HepG2 (cell line): Measurements from ENCODE around the gene SP5. TPM values are rescaled to one million over a fixed set of nuclear protein-coding genes. Genes with fewer than 3 reads are reported as not detected.

Experiments
- DMTF1 ChIP-seq: sonication (generic); formaldehyde crosslinking; IDR thresholded peaks from 2 replicates; pipeline ENCODE4 v1.4.0; 2020; ENCODE audit warnings: mild to moderate bottlenecking, missing genetic modification reagents
- GFI1 ChIP-seq: sonication (generic); formaldehyde crosslinking; IDR thresholded peaks from 2 replicates; pipeline ENCODE4 v1.5.0; 2020; ENCODE audit warnings: missing genetic modification reagents, mild to moderate bottlenecking, borderline replicate concordance
- MIER2 ChIP-seq: IDR thresholded peaks from 2 replicates; pipeline ENCODE4 v1.6.1; 2016; ENCODE audit warnings: missing biosample characterization, missing genetic modification reagents
- NCOA5 ChIP-seq: sonication (generic); formaldehyde crosslinking; IDR thresholded peaks from 2 replicates; pipeline ENCODE4 v1.4.0; 2020; ENCODE audit warnings: missing genetic modification reagents
- NFIC ChIP-seq: IDR thresholded peaks from 2 replicates; pipeline ENCODE4 v1.6.1; 2012; ENCODE audit warnings: mild to moderate bottlenecking, low read length, inconsistent platforms
- REL ChIP-seq: sonication (generic); formaldehyde crosslinking; conservative IDR thresholded peaks from 2 replicates; pipeline ENCODE4 v1.8.0; 2022; ENCODE audit warnings: mild to moderate bottlenecking, missing genetic modification reagents, moderate library complexity
- SETDB1 ChIP-seq: sonication (generic); formaldehyde crosslinking; IDR thresholded peaks from 2 replicates; pipeline ENCODE4 v1.5.1; 2020; ENCODE audit warnings: missing genetic modification reagents, mild to moderate bottlenecking, borderline replicate concordance
- ZHX1 ChIP-seq: sonication (generic); formaldehyde crosslinking; IDR thresholded peaks from 2 replicates; pipeline ENCODE4 v1.8.1; 2022; ENCODE audit warnings: low read depth, mild to moderate bottlenecking, missing genetic modification reagents
- ZNF12 ChIP-seq: sonication (generic); formaldehyde crosslinking; IDR thresholded peaks from 2 replicates; pipeline ENCODE4 v1.5.0; 2020; ENCODE audit warnings: missing genetic modification reagents
- ZNF770 ChIP-seq: sonication (generic); formaldehyde crosslinking; IDR thresholded peaks from 2 replicates; pipeline ENCODE4 v1.5.0; 2020; ENCODE audit warnings: mild to moderate bottlenecking, missing genetic modification reagents
- ZNF773 ChIP-seq: sonication (generic); formaldehyde crosslinking; IDR thresholded peaks from 2 replicates; pipeline ENCODE4 v1.4.0; 2020; ENCODE audit warnings: missing genetic modification reagents, borderline replicate concordance
- polyA plus RNA-seq, 8 experiments: library from polyadenylated mRNA; depleted of rRNA in 3 of 8; stranded (reverse) in 7 of 8; unstranded in 1 of 8; fragments of >200 nt; fragmentation: Illumina TruSeq in 4 of 8; extraction: Trizol in 4 of 8; gene quantifications; 2 replicates each; pipeline versions ENCODE4 v1.2.1 to v1.2.3, GENCODE V29; 2011 to 2016; ENCODE audit warnings: low read depth in 4 of 8, missing spikeins in 1 of 8, mixed read lengths in 1 of 8; ENCODE audit not compliant: insufficient read depth in 1 of 8
- total RNA-seq, 5 experiments: library from RNA; depleted of rRNA; stranded (reverse); fragments of >200 nt; fragmentation: Illumina TruSeq; extraction: Trizol; gene quantifications; 2 replicates each; pipeline ENCODE4 v1.2.3, GENCODE V29; 2016; ENCODE audit warnings: low read depth in 1 of 5
- TF ChIP-seq, protein P1 (sequence below): sonication (generic); formaldehyde crosslinking; IDR thresholded peaks from 2 replicates; pipeline ENCODE4 v1.9.0; 2021; ENCODE audit warnings: missing genetic modification reagents, mild to moderate bottlenecking, borderline replicate concordance
- TF ChIP-seq, protein P2 (sequence below): sonication (generic); formaldehyde crosslinking; IDR thresholded peaks from 2 replicates; pipeline ENCODE4 v1.4.0; 2020; ENCODE audit warnings: missing genetic modification reagents, borderline replicate concordance

The SP5 gene
- total and polyA plus RNA-seq, 2 of the 13 experiments (the other 11 are each of a cell fraction or from before 2014, with no cell fraction given), result 50.8 to 119 TPM

GRCh38 chr2:170711774-170712652 lies 3.1 kb upstream of the SP5 start (continued):
- TF ChIP-seq ZHX1, result peak; percentile 64; the same call in 1 of the 2 replicates
- peak; percentile 63 for TF ChIP-seq MIER2 (CRISPR knock-in tag)
- TF ChIP-seq ZNF12 (CRISPR knock-in tag), result peak; percentile 9; the same call in 1 of the 2 replicates
- TF ChIP-seq REL (CRISPR knock-in tag), result peak; percentile 49; the same call in 1 of the 2 replicates
- peak; percentile 81 for TF ChIP-seq NFIC
- TF ChIP-seq ZNF770 (CRISPR knock-in tag), result peak; percentile 10; the same call in 1 of the 2 replicates
- 0 out of 2 replicates have a peak, but pooled peaks have one; percentile 57 for TF ChIP-seq ZNF773 (CRISPR knock-in tag)
- TF ChIP-seq NCOA5 (CRISPR knock-in tag), result no peak
- TF ChIP-seq SETDB1 (CRISPR knock-in tag), result no peak
- TF ChIP-seq, protein P1, sequence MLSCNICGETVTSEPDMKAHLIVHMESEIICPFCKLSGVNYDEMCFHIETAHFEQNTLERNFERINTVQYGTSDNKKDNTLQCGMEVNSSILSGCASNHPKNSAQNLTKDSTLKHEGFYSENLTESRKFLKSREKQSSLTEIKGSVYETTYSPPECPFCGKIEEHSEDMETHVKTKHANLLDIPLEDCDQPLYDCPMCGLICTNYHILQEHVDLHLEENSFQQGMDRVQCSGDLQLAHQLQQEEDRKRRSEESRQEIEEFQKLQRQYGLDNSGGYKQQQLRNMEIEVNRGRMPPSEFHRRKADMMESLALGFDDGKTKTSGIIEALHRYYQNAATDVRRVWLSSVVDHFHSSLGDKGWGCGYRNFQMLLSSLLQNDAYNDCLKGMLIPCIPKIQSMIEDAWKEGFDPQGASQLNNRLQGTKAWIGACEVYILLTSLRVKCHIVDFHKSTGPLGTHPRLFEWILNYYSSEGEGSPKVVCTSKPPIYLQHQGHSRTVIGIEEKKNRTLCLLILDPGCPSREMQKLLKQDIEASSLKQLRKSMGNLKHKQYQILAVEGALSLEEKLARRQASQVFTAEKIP (CRISPR knock-in tag), result 0 out of 2 replicates have a peak, but pooled peaks have one; percentile 73
- TF ChIP-seq GFI1, result peak; percentile 91
- TF ChIP-seq DMTF1 (CRISPR knock-in tag), result peak; percentile 64
- TF ChIP-seq, protein P2, sequence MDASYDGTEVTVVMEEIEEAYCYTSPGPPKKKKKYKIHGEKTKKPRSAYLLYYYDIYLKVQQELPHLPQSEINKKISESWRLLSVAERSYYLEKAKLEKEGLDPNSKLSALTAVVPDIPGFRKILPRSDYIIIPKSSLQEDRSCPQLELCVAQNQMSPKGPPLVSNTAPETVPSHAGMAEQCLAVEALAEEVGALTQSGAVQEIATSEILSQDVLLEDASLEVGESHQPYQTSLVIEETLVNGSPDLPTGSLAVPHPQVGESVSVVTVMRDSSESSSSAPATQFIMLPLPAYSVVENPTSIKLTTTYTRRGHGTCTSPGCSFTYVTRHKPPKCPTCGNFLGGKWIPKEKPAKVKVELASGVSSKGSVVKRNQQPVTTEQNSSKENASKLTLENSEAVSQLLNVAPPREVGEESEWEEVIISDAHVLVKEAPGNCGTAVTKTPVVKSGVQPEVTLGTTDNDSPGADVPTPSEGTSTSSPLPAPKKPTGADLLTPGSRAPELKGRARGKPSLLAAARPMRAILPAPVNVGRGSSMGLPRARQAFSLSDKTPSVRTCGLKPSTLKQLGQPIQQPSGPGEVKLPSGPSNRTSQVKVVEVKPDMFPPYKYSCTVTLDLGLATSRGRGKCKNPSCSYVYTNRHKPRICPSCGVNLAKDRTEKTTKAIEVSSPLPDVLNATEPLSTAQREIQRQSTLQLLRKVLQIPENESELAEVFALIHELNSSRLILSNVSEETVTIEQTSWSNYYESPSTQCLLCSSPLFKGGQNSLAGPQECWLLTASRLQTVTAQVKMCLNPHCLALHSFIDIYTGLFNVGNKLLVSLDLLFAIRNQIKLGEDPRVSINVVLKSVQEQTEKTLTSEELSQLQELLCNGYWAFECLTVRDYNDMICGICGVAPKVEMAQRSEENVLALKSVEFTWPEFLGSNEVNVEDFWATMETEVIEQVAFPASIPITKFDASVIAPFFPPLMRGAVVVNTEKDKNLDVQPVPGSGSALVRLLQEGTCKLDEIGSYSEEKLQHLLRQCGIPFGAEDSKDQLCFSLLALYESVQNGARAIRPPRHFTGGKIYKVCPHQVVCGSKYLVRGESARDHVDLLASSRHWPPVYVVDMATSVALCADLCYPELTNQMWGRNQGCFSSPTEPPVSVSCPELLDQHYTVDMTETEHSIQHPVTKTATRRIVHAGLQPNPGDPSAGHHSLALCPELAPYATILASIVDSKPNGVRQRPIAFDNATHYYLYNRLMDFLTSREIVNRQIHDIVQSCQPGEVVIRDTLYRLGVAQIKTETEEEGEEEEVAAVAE (CRISPR knock-in tag), result no peak; the same call in 1 of the 2 replicates
